ENCODE data around the gene NBDY.

NBDY gene

GRCh38 chrX:56785442-56785841, 56.4 kb downstream of the NBDY start:
- no peak for DNase-seq (ENCODE audit: low spot score)

GRCh38 chrX:56786889-56787733, 58.1 kb downstream of the NBDY start:
- no peak for DNase-seq (ENCODE audit: low spot score)

- DNase-seq (ENCODE audit: low spot score): no peak
Observed at GRCh38 chrX:56787734-56788152, 58.7 kb downstream of the NBDY start.

GRCh38 chrX:56788229-56788628, 59.2 kb downstream of the NBDY start:
- no peak for DNase-seq (ENCODE audit: low spot score)

GRCh38 chrX:56788717-56789122, 59.7 kb downstream of the NBDY start:
- no peak for DNase-seq (ENCODE audit: low spot score)

- no peak for DNase-seq (ENCODE audit: low spot score)
Observed at GRCh38 chrX:56789518-56790070, 60.6 kb downstream of the NBDY start.

GRCh38 chrX:56790778-56791177, 61.7 kb downstream of the NBDY start:
- DNase-seq (ENCODE audit: low spot score): no peak

GRCh38 chrX:56791456-56791855, 62.4 kb downstream of the NBDY start:
- DNase-seq (ENCODE audit: low spot score): no peak

- no peak for DNase-seq (ENCODE audit: low spot score)
Observed at GRCh38 chrX:56792270-56793111, 63.4 kb downstream of the NBDY start.

- no peak for DNase-seq (ENCODE audit: low spot score)
Observed at GRCh38 chrX:56793112-56793430, 64.0 kb downstream of the NBDY start.

GRCh38 chrX:56793521-56794320, 64.7 kb downstream of the NBDY start:
- no peak for DNase-seq (ENCODE audit: low spot score)

GRCh38 chrX:56794404-56795230, 65.6 kb downstream of the NBDY start:
- no peak for DNase-seq (ENCODE audit: low spot score)

GRCh38 chrX:56795309-56795868, 66.3 kb downstream of the NBDY start:
- no peak for DNase-seq (ENCODE audit: low spot score)

GRCh38 chrX:56796641-56797395, 67.8 kb downstream of the NBDY start:
- DNase-seq (ENCODE audit: low spot score): no peak

- DNase-seq (ENCODE audit: low spot score): no peak
Observed at GRCh38 chrX:56797574-56798338, 68.7 kb downstream of the NBDY start.

- no peak for DNase-seq (ENCODE audit: low spot score)
Observed at GRCh38 chrX:56798339-56798711, 69.3 kb downstream of the NBDY start.

- DNase-seq (ENCODE audit: low spot score): no peak
Observed at GRCh38 chrX:56798866-56799758, 70.1 kb downstream of the NBDY start.

- DNase-seq (ENCODE audit: low spot score): no peak
Observed at GRCh38 chrX:56800307-56800706, 71.3 kb downstream of the NBDY start.
